Endothelial cell (in vitro differentiated cells): ENCODE data around the gene ERGIC1. TPM values are rescaled to one million over a fixed set of nuclear protein-coding genes. Genes with fewer than 3 reads are reported as not detected.
A peak's percentile ranks its signal among the peaks of the same experiment; 100 is the strongest.

Experiments
- DNase-seq: peaks from one replicate; pipeline ENCODE4 v3.0.0; 2021; ENCODE audit warnings: low spot score
- H3K27ac Mint-ChIP-seq: one replicate; pipeline ENCODE4 v1.8.0; 2021; ENCODE audit warnings: mixed read lengths, inconsistent platforms; ENCODE audit not compliant: unreplicated experiment
- H3K27me3 Mint-ChIP-seq: one replicate; pipeline ENCODE4 v1.8.0; 2021; ENCODE audit warnings: mild to moderate bottlenecking, moderate library complexity, mixed read lengths, inconsistent platforms; ENCODE audit not compliant: unreplicated experiment
- H3K36me3 Mint-ChIP-seq: one replicate; pipeline ENCODE4 v1.8.0; 2021; ENCODE audit warnings: mild to moderate bottlenecking, low read depth, mixed read lengths, inconsistent platforms; ENCODE audit not compliant: unreplicated experiment
- H3K4me1 Mint-ChIP-seq: one replicate; pipeline ENCODE4 v1.8.0; 2021; ENCODE audit warnings: mild to moderate bottlenecking, mixed read lengths, inconsistent platforms; ENCODE audit not compliant: unreplicated experiment
- H3K4me3 Mint-ChIP-seq: one replicate; pipeline ENCODE4 v1.8.0; 2021; ENCODE audit warnings: mild to moderate bottlenecking, mixed read lengths, inconsistent platforms; ENCODE audit not compliant: unreplicated experiment
- H3K9me3 Mint-ChIP-seq: one replicate; pipeline ENCODE4 v1.8.0; 2021; ENCODE audit warnings: mixed read lengths, inconsistent platforms; ENCODE audit not compliant: unreplicated experiment
- CTCF ChIP-seq: fragments of 200-600 bp; sonication (generic); IDR thresholded peaks from one replicate; pipeline ENCODE4 v1.5.0; 2021; ENCODE audit warnings: antibody characterized with exemption; ENCODE audit not compliant: unreplicated experiment
- total RNA-seq: library from RNA; stranded (reverse); fragmentation: NEBNext Ultra II Directional; extraction: Animal tissue kit (Norgen Biotek cat#: 25700); gene quantifications from one replicate; pipeline ENCODE4 v1.2.1, GENCODE V29; 2021; ENCODE audit not compliant: unreplicated experiment

ERGIC1 gene
- total RNA-seq, 1 donor from 2014 or later, result 67.1 TPM

- Mint-ChIP-seq H3K4me1 (peaks cover 14% of the 10 kb centered on the region), H3K4me3 (peak overlapping the region; percentile 100), H3K36me3 (peaks cover 7% of the 10 kb centered on the region), H3K9me3 (no peaks in the 10 kb centered on the region), H3K27ac (no peak overlapping the region), H3K27me3 (peaks cover 11% of the 10 kb centered on the region)
- TF ChIP-seq CTCF, result no peak
- peak; percentile 71 for DNase-seq
Observed at GRCh38 chr5:172958331-172959046, 124.4 kb downstream of the ERGIC1 start.

GRCh38 chr5:172959824-172960799 lies 126.1 kb downstream of the ERGIC1 start:
- TF ChIP-seq CTCF, result no peak
- peaks cover 13% of the 10 kb centered on the region for H3K36me3 Mint-ChIP-seq
- H3K4me3 Mint-ChIP-seq, result peak overlapping the region; percentile 100
- peaks cover 9% of the 10 kb centered on the region for H3K27me3 Mint-ChIP-seq
- DNase-seq, result no peak
- H3K4me1 Mint-ChIP-seq, result peaks cover 14% of the 10 kb centered on the region
- H3K27ac Mint-ChIP-seq, result peak overlapping the region; percentile 96
- H3K9me3 Mint-ChIP-seq, result no peaks in the 10 kb centered on the region

- H3K9me3 Mint-ChIP-seq, result no peaks in the 10 kb centered on the region
- H3K27ac Mint-ChIP-seq, result no peak overlapping the region
- no peak for DNase-seq
- TF ChIP-seq CTCF, result no peak
- peaks cover 14% of the 10 kb centered on the region for H3K36me3 Mint-ChIP-seq
- H3K27me3 Mint-ChIP-seq, result peaks cover 1% of the 10 kb centered on the region
- H3K4me3 Mint-ChIP-seq, result no peak overlapping the region
- H3K4me1 Mint-ChIP-seq, result no peaks in the 10 kb centered on the region
Observed at GRCh38 chr5:172969921-172970320, 135.9 kb downstream of the ERGIC1 start.

GRCh38 chr5:172971482-172971881 lies 137.4 kb downstream of the ERGIC1 start:
- H3K4me3 Mint-ChIP-seq, result no peak overlapping the region
- TF ChIP-seq CTCF, result no peak
- H3K4me1 Mint-ChIP-seq, result no peaks in the 10 kb centered on the region
- no peaks in the 10 kb centered on the region for H3K27me3 Mint-ChIP-seq
- no peak overlapping the region for H3K27ac Mint-ChIP-seq
- no peaks in the 10 kb centered on the region for H3K9me3 Mint-ChIP-seq
- peaks cover 5% of the 10 kb centered on the region for H3K36me3 Mint-ChIP-seq
- DNase-seq, result no peak
